ENCODE results near the gene TREM1.

Gene TREM1

GRCh38 chr6:41294214-41294872 lies 7.9 kb upstream of the TREM1 start:
- no peak for DNase-seq (ENCODE audit: low spot score)

- DNase-seq (ENCODE audit: low spot score): no peak
These were observed 5.2 kb upstream of the TREM1 start for GRCh38 chr6:41291717-41292116.

GRCh38 chr6:41289815-41290214 lies 3.3 kb upstream of the TREM1 start:
- DNase-seq (ENCODE audit: low spot score): no peak

- no peak for DNase-seq (ENCODE audit: low spot score)
These were observed 2.3 kb upstream of the TREM1 start for GRCh38 chr6:41288754-41289129.

- no peak for DNase-seq (ENCODE audit: low spot score)
These were observed 1.7 kb upstream of the TREM1 start for GRCh38 chr6:41288030-41288753.

- no peak for DNase-seq (ENCODE audit: low spot score)
These were observed 1.8 kb downstream of the TREM1 start for GRCh38 chr6:41284726-41285125.

GRCh38 chr6:41283600-41283999 lies 2.9 kb downstream of the TREM1 start:
- no peak for DNase-seq (ENCODE audit: low spot score)

GRCh38 chr6:41280381-41281057 lies 6.0 kb downstream of the TREM1 start:
- DNase-seq (ENCODE audit: low spot score): no peak

- peak; percentile 60 for DNase-seq (ENCODE audit: low spot score)
These were observed 7.6 kb downstream of the TREM1 start for GRCh38 chr6:41278699-41279405.

GRCh38 chr6:41277605-41278004 lies 8.9 kb downstream of the TREM1 start:
- DNase-seq (ENCODE audit: low spot score): no peak

GRCh38 chr6:41275489-41275888 lies 11.0 kb downstream of the TREM1 start:
- DNase-seq (ENCODE audit: low spot score): no peak

GRCh38 chr6:41274256-41274655 lies 12.2 kb downstream of the TREM1 start:
- no peak for DNase-seq (ENCODE audit: low spot score)

GRCh38 chr6:41273714-41274113 lies 12.8 kb downstream of the TREM1 start:
- no peak for DNase-seq (ENCODE audit: low spot score)

GRCh38 chr6:41272591-41273240 lies 13.8 kb downstream of the TREM1 start:
- no peak for DNase-seq (ENCODE audit: low spot score)

GRCh38 chr6:41271901-41272395 lies 14.5 kb downstream of the TREM1 start:
- DNase-seq (ENCODE audit: low spot score): no peak

GRCh38 chr6:41269716-41270115 lies 16.8 kb downstream of the TREM1 start:
- no peak for DNase-seq (ENCODE audit: low spot score)

GRCh38 chr6:41269166-41269565 lies 17.3 kb downstream of the TREM1 start:
- no peak for DNase-seq (ENCODE audit: low spot score)

- no peak for DNase-seq (ENCODE audit: low spot score)
These were observed 18.0 kb downstream of the TREM1 start for GRCh38 chr6:41268478-41268877.

- no peak for DNase-seq (ENCODE audit: low spot score)
These were observed 19.9 kb downstream of the TREM1 start for GRCh38 chr6:41266541-41266940.

GRCh38 chr6:41263267-41263666 lies 23.2 kb downstream of the TREM1 start:
- DNase-seq (ENCODE audit: low spot score): no peak

GRCh38 chr6:41262401-41262800 lies 24.1 kb downstream of the TREM1 start:
- DNase-seq (ENCODE audit: low spot score): no peak

- no peak for DNase-seq (ENCODE audit: low spot score)
These were observed 28.3 kb downstream of the TREM1 start for GRCh38 chr6:41258196-41258493.

Measured in CD4-positive, alpha-beta T cell treated with Interleukin-6 at 100 ng/mL for 8 hours (primary cell).